ENCODE results near the gene CADPS2. TPM values are rescaled to one million over a fixed set of nuclear protein-coding genes. Genes with fewer than 3 reads are reported as not detected.

Gene CADPS2
- total and polyA plus RNA-seq, 2 donors (not counting 1 experiment from before 2014, with no cell fraction given), result not detected

- intact Hi-C loops (cut with micrococcal nuclease), result no loop called here
- H3K4me1 Mint-ChIP-seq, result no peaks in the 10 kb centered on the region
- H3K27ac Mint-ChIP-seq, result no peak overlapping the region
Measured at GRCh38 chr7:122831436-122831835, 54.8 kb downstream of the CADPS2 start.

GRCh38 chr7:122829962-122830361 is 56.3 kb downstream of the CADPS2 start:
- no peak overlapping the region for H3K9ac ChIP-seq (ENCODE audit: low read length)
- POLR2A ChIA-PET, result no interaction called here
- no peak overlapping the region for H3K4me3 Mint-ChIP-seq
- H3K27ac ChIP-seq (ENCODE audit: low read length in 2 of 2), result no peak overlapping the region
- no peak overlapping the region for H2AFZ ChIP-seq (ENCODE audit: insufficient read depth, low read depth, low read length, poor library complexity, severe bottlenecking)
- TF ChIP-seq EZH2 (IDR thresholded peaks at IDR 0.05; ENCODE audit: borderline replicate concordance, insufficient read depth, low read depth, low read length, poor library complexity, severe bottlenecking), result no peak
- no peak for TF ChIP-seq CTCF (IDR thresholded peaks at IDR 0.05)
- no peak overlapping the region for H3K4me3 ChIP-seq (ENCODE audit: control extremely low read depth in 1 of 5, extremely low read depth in 1 of 5, insufficient read depth in 1 of 5, low read depth in 2 of 5, low read length in 4 of 5)
- ATAC-seq (ENCODE audit: low read depth) (no peak), DNase-seq (no peak)
- intact Hi-C loops (cut with micrococcal nuclease), result no loop called here
- no peaks in the 10 kb centered on the region for H3K27me3 Mint-ChIP-seq
- WGBS (ENCODE audit: insufficient coverage), result 69% methylated on average over 2 of the region's 2 CpGs
- H3K9me3 ChIP-seq (ENCODE audit: control extremely low read depth in 1 of 3, control insufficient read depth in 2 of 3, insufficient read depth in 1 of 3, low read length in 2 of 3), result peaks cover 0 to 7% (median 0%) of the 10 kb centered on the region in 3 donors
- CTCF ChIA-PET, result no interaction called here
- no peaks in the 10 kb centered on the region for H3K79me2 ChIP-seq (ENCODE audit: control insufficient read depth, insufficient read depth, low read length)
- no peak overlapping the region for H3K27ac Mint-ChIP-seq
- H4K20me1 ChIP-seq (ENCODE audit: control insufficient read depth, insufficient read depth, low read length, poor library complexity, severe bottlenecking), result no peaks in the 10 kb centered on the region
- no peaks in the 10 kb centered on the region for H3K36me3 ChIP-seq (replicated peaks in 1 of 2; ENCODE audit: control extremely low read depth in 1 of 2, control insufficient read depth in 1 of 2, extremely low read depth in 1 of 2, insufficient read depth in 2 of 2, low read length in 1 of 2)
- no peaks in the 10 kb centered on the region for H3K27me3 ChIP-seq (replicated peaks in 1 of 4; ENCODE audit: control extremely low read depth in 1 of 4, control insufficient read depth in 3 of 4, insufficient read depth in 4 of 4, low read length in 3 of 4)
- H3K4me2 ChIP-seq (replicated peaks; ENCODE audit: low read depth, low read length, poor library complexity, severe bottlenecking), result no peak overlapping the region
- no peaks in the 10 kb centered on the region for H3K9me3 Mint-ChIP-seq (ENCODE audit: insufficient read depth)
- H3K4me1 Mint-ChIP-seq, result no peaks in the 10 kb centered on the region
- H3K4me1 ChIP-seq (ENCODE audit: control insufficient read depth in 2 of 2, insufficient read depth in 2 of 2, low read length in 2 of 2), result no peaks in the 10 kb centered on the region

More at GRCh38 chr7:122831436-122831835, 54.8 kb downstream of the CADPS2 start:
- CTCF ChIA-PET, result no interaction called here
- peaks cover 0 to 7% (median 0%) of the 10 kb centered on the region in 3 donors for H3K9me3 ChIP-seq (ENCODE audit: control extremely low read depth in 1 of 3, control insufficient read depth in 2 of 3, insufficient read depth in 1 of 3, low read length in 2 of 3)
- H2AFZ ChIP-seq (ENCODE audit: insufficient read depth, low read depth, low read length, poor library complexity, severe bottlenecking), result no peak overlapping the region
- TF ChIP-seq EZH2 (IDR thresholded peaks at IDR 0.05; ENCODE audit: borderline replicate concordance, insufficient read depth, low read depth, low read length, poor library complexity, severe bottlenecking) (no peak), CTCF (IDR thresholded peaks at IDR 0.05) (no peak)
- H3K79me2 ChIP-seq (ENCODE audit: control insufficient read depth, insufficient read depth, low read length), result no peaks in the 10 kb centered on the region
- H3K27me3 Mint-ChIP-seq, result no peaks in the 10 kb centered on the region
- H4K20me1 ChIP-seq (ENCODE audit: control insufficient read depth, insufficient read depth, low read length, poor library complexity, severe bottlenecking), result no peaks in the 10 kb centered on the region
- no peaks in the 10 kb centered on the region for H3K36me3 ChIP-seq (replicated peaks in 1 of 2; ENCODE audit: control extremely low read depth in 1 of 2, control insufficient read depth in 1 of 2, extremely low read depth in 1 of 2, insufficient read depth in 2 of 2, low read length in 1 of 2)
- no peak overlapping the region for H3K4me3 Mint-ChIP-seq
- ATAC-seq (ENCODE audit: low read depth) (no peak), DNase-seq (no peak)
- H3K27ac ChIP-seq (ENCODE audit: low read length in 2 of 2), result no peak overlapping the region
- H3K4me3 ChIP-seq (ENCODE audit: control extremely low read depth in 1 of 5, extremely low read depth in 1 of 5, insufficient read depth in 1 of 5, low read depth in 2 of 5, low read length in 4 of 5), result no peak overlapping the region
- H3K4me2 ChIP-seq (replicated peaks; ENCODE audit: low read depth, low read length, poor library complexity, severe bottlenecking), result no peak overlapping the region
- no peak overlapping the region for H3K9ac ChIP-seq (ENCODE audit: low read length)
- no peaks in the 10 kb centered on the region for H3K4me1 ChIP-seq (ENCODE audit: control insufficient read depth in 2 of 2, insufficient read depth in 2 of 2, low read length in 2 of 2)
- no CpG with 5 or more reads among the region's 1 CpG for WGBS (ENCODE audit: insufficient coverage)
- H3K27me3 ChIP-seq (replicated peaks in 1 of 4; ENCODE audit: control extremely low read depth in 1 of 4, control insufficient read depth in 3 of 4, insufficient read depth in 4 of 4, low read length in 3 of 4), result no peaks in the 10 kb centered on the region
- POLR2A ChIA-PET, result no interaction called here
- H3K9me3 Mint-ChIP-seq (ENCODE audit: insufficient read depth), result no peaks in the 10 kb centered on the region
